KMS-11 (cell line): Measurements from ENCODE around the gene CSNK1G2.

Source experiments
- H2AFZ ChIP-seq: fragments of 200-600 bp; sonication (generic); 2 replicates; pipeline ENCODE4 v1.6.1; 2016; ENCODE audit warnings: antibody characterized with exemption, mixed run types, low read depth
- H3K27ac ChIP-seq: fragments of 200-600 bp; sonication (generic); 2 replicates; pipeline ENCODE4 v1.6.1; 2016; ENCODE audit warnings: mild to moderate bottlenecking, mixed run types
- H3K27me3 ChIP-seq: fragments of 200-600 bp; sonication (generic); 2 replicates; pipeline ENCODE4 v1.6.1; 2017; ENCODE audit warnings: mild to moderate bottlenecking, low read depth, mixed run types, moderate library complexity; ENCODE audit not compliant: insufficient read depth
- H3K36me3 ChIP-seq: fragments of 200-600 bp; sonication (generic); 2 replicates; pipeline ENCODE4 v1.6.1; 2017; ENCODE audit warnings: mild to moderate bottlenecking, mixed run types; ENCODE audit not compliant: insufficient read depth
- H3K4me1 ChIP-seq: fragments of 200-600 bp; sonication (generic); 2 replicates; pipeline ENCODE4 v1.6.1; 2016; ENCODE audit warnings: mild to moderate bottlenecking, low read depth, mixed run types; ENCODE audit not compliant: poor library complexity, severe bottlenecking
- H3K4me2 ChIP-seq: fragments of 200-600 bp; sonication (generic); 2 replicates; pipeline ENCODE4 v1.7.0; 2016; ENCODE audit warnings: mild to moderate bottlenecking, mixed run types
- H3K4me3 ChIP-seq: fragments of 200-600 bp; sonication (generic); IDR thresholded peaks from 2 replicates; pipeline ENCODE4 v1.6.1; 2017; ENCODE audit warnings: low read depth, low read length, mixed read lengths; ENCODE audit not compliant: insufficient read depth
- H3K79me2 ChIP-seq: fragments of 200-600 bp; sonication (generic); 2 replicates; pipeline ENCODE4 v1.6.1; 2016; ENCODE audit warnings: low read depth, mixed run types; ENCODE audit not compliant: insufficient read depth
- H3K9ac ChIP-seq: fragments of 200-600 bp; sonication (generic); 2 replicates; pipeline ENCODE4 v1.6.1; 2016; ENCODE audit warnings: mild to moderate bottlenecking, mixed run types
- H4K20me1 ChIP-seq: fragments of 200-600 bp; sonication (generic); 2 replicates; pipeline ENCODE4 v1.6.1; 2016; ENCODE audit warnings: mild to moderate bottlenecking, mixed run types; ENCODE audit not compliant: insufficient read depth
- TF ChIP-seq, protein P1 (sequence below): fragments of 200-600 bp; sonication (generic); conservative IDR thresholded peaks from 2 replicates; pipeline ENCODE4 v1.6.1; 2017; ENCODE audit warnings: low read depth, mild to moderate bottlenecking, antibody characterized with exemption, low read length, moderate library complexity, mixed read lengths

CSNK1G2 gene

GRCh38 chr19:1957562-1958248 lies 16.7 kb downstream of the CSNK1G2 start:
- Histone ChIP-seq H3K36me3 (no peaks in the 10 kb centered on the region), H3K79me2 (peaks cover 45% of the 10 kb centered on the region), H2AFZ (no peak overlapping the region), H3K27ac (no peak overlapping the region), H3K4me1 (no peaks in the 10 kb centered on the region), H4K20me1 (no peaks in the 10 kb centered on the region), H3K9ac (no peak overlapping the region), H3K4me2 (no peak overlapping the region), H3K27me3 (no peaks in the 10 kb centered on the region), H3K4me3 (no peak overlapping the region)
- TF ChIP-seq, protein P1, sequence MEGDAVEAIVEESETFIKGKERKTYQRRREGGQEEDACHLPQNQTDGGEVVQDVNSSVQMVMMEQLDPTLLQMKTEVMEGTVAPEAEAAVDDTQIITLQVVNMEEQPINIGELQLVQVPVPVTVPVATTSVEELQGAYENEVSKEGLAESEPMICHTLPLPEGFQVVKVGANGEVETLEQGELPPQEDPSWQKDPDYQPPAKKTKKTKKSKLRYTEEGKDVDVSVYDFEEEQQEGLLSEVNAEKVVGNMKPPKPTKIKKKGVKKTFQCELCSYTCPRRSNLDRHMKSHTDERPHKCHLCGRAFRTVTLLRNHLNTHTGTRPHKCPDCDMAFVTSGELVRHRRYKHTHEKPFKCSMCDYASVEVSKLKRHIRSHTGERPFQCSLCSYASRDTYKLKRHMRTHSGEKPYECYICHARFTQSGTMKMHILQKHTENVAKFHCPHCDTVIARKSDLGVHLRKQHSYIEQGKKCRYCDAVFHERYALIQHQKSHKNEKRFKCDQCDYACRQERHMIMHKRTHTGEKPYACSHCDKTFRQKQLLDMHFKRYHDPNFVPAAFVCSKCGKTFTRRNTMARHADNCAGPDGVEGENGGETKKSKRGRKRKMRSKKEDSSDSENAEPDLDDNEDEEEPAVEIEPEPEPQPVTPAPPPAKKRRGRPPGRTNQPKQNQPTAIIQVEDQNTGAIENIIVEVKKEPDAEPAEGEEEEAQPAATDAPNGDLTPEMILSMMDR = no peak

- no peaks in the 10 kb centered on the region for H4K20me1 ChIP-seq
- H3K27me3 ChIP-seq = no peaks in the 10 kb centered on the region
- H3K4me1 ChIP-seq = no peaks in the 10 kb centered on the region
- no peak overlapping the region for H3K27ac ChIP-seq
- no peaks in the 10 kb centered on the region for H3K36me3 ChIP-seq
- H3K4me3 ChIP-seq = no peak overlapping the region
- H3K79me2 ChIP-seq = peaks cover 24% of the 10 kb centered on the region; the same call in 1 of the 2 replicates
- TF ChIP-seq, protein P1 = no peak
- H3K9ac ChIP-seq = no peak overlapping the region
- H2AFZ ChIP-seq = no peak overlapping the region
- H3K4me2 ChIP-seq = no peak overlapping the region
These were observed 19.1 kb downstream of the CSNK1G2 start for GRCh38 chr19:1959928-1960589.

DNA sequence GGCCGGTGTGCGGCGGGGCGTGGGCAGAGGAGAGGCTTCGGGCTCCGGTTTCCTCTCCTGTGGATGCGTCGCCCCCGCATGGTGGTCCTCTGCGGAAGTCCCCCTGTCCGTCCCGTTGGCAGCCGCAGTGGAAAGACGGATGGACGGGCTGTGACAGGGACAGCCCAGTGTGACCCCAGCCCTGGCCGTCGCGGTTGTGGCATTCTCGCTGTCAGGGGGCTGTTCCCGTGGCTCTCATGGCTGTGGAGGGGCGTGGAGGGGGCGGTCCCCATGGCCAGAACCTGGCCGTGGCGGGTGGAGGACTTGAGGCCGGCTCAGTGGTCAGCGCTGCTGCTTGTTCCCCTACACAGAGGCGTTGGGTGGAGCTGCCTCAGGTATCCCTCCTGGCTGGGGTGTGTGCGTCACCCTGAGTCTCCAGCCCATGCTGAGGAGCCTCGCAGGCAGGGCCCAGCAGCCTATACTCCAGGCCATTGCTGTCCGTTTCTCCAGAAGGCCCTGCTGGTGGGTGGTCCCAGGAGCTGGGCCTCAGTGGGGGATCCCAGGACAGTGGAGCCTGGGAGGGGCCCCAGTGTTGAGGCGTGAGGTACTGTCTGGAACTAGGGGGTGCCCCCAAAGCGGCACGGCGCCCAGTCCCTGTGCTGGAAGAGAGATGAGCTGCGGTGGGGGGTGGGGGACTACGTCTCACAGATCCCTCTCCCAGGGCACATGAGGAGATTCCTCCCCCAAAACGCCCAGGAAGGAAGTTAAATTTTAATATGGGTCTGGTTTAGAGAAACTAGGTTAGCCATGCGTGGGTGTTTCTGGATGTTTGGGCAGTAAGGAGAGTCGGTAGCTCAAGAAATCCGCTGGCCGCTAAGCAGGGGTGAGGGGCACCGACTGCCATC lies 20.3 kb downstream of the CSNK1G2 start:
- H3K9ac ChIP-seq = no peak overlapping the region
- H3K79me2 ChIP-seq = peaks cover 17% of the 10 kb centered on the region; the same call in 1 of the 2 replicates
- H4K20me1 ChIP-seq = no peaks in the 10 kb centered on the region
- H3K27me3 ChIP-seq = no peaks in the 10 kb centered on the region
- no peaks in the 10 kb centered on the region for H3K4me1 ChIP-seq
- no peak overlapping the region for H3K4me3 ChIP-seq
- TF ChIP-seq, protein P1 = no peak
- H2AFZ ChIP-seq = no peak overlapping the region
- H3K27ac ChIP-seq = no peak overlapping the region
- no peaks in the 10 kb centered on the region for H3K36me3 ChIP-seq
- no peak overlapping the region for H3K4me2 ChIP-seq

- Histone ChIP-seq H3K79me2 (peaks cover 13% of the 10 kb centered on the region; the same call in 1 of the 2 replicates), H2AFZ (no peak overlapping the region), H3K4me1 (no peaks in the 10 kb centered on the region), H3K27ac (no peak overlapping the region), H4K20me1 (no peaks in the 10 kb centered on the region), H3K4me3 (no peak overlapping the region), H3K27me3 (no peaks in the 10 kb centered on the region), H3K9ac (no peak overlapping the region), H3K36me3 (no peaks in the 10 kb centered on the region), H3K4me2 (no peak overlapping the region)
- TF ChIP-seq, protein P1 = no peak
These were observed 21.7 kb downstream of the CSNK1G2 start for GRCh38 chr19:1962674-1963073.
